ENCODE measurements around the gene SCG3. TPM values are rescaled to one million over a fixed set of nuclear protein-coding genes. Genes with fewer than 3 reads are reported as not detected.
A peak's percentile ranks its signal among the peaks of the same experiment; 100 is the strongest.
"Not testable (repeated sequence)": the region's sequence is repeated elsewhere in the genome, so short reads cannot be mapped to it uniquely, and the experiment has no call there.

Gene SCG3
- not detected for total RNA-seq
- not detected for polyA plus RNA-seq
- 0 reads per million in 6 experiments for total RNA-seq

DNA sequence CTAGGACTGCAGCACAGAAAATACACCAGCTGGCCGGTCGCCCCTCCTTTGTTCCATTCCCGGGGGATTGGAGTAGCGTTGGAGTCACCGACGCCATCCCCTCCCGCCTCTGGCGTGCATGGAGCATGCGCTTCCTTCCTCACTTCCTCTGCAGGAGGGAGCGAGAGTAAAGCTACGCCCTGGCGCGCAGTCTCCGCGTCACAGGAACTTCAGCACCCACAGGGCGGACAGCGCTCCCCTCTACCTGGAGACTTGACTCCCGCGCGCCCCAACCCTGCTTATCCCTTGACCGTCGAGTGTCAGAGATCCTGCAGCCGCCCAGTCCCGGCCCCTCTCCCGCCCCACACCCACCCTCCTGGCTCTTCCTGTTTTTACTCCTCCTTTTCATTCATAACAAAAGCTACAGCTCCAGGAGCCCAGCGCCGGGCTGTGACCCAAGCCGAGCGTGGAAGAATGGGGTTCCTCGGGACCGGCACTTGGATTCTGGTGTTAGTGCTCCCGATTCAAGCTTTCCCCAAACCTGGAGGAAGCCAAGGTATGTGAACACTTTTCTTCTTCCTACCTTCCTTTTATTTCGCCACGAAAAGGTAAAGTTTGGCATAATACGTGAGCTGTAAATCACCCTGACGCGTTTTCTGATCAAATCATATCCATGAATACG is at the start of gene SCG3:
Gene SCG3 (plus strand): TSS at position 201 of the 661 bp plus-strand sequence. CDS start 253 bp downstream, at position 454.
- Mint-ChIP-seq H3K9me3 (peaks cover 0 to 7% (median 0%) of the 10 kb centered on the region in 9 donors), H3K4me3 (no peak within 1 kb of the TSS), H3K27ac (no peak within 1 kb of the TSS), H3K36me3 (peaks cover 0 to 10% (median 2%) of the 10 kb centered on the region in 3 donors), H3K27me3 (peaks cover 29 to 46% (median 37%) of the 10 kb centered on the region in 5 donors), H3K4me1 (peaks cover 0 to 9% (median 2%) of the 10 kb centered on the region in 4 donors)
- POLR2A ChIA-PET = no interaction called here
- ATAC-seq = peak; percentile 59 to 70
- peak; percentile 12 to 76 (median 51) for DNase-seq

DNA sequence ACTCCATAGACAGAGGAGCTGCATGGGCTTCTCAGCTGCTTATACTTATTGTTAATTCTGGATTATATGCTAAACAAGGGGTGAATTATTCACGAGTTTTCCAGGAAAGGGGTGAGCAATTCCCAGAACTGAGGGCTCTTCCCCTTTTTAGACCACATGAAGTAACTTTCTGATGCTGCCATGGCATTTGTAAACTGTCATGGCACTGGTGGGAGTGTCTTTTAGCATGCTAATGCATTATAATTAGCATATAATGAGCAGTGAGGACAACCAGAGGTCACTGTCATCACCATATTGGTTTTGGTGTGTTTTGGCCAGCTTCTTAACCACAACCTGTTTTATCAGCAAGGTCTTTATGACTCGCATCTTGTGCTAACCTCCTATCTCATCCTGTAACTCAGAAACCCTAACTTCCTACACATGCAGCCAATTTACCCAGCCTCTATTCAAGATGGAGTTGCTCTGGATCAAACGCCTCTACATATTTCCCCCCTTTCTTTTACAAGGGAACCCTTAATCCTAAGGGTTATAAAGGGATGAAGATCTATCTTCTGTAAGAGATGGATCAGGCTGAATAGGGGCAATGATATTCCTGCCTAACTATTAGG is 46.6 kb upstream of the SCG3 start:
- no peaks in the 10 kb centered on the region for H3K36me3 Mint-ChIP-seq
- H3K27me3 Mint-ChIP-seq = peaks cover 0 to 8% (median 4%) of the 10 kb centered on the region in 5 donors
- H3K9me3 Mint-ChIP-seq = no peaks in the 10 kb centered on the region
- DNase-seq (no peak), ATAC-seq (no peak)
- no peak overlapping the region for H3K4me3 Mint-ChIP-seq
- H3K27ac Mint-ChIP-seq = no peak overlapping the region
- POLR2A ChIA-PET = no interaction called here
- H3K4me1 Mint-ChIP-seq = no peaks in the 10 kb centered on the region

DNA sequence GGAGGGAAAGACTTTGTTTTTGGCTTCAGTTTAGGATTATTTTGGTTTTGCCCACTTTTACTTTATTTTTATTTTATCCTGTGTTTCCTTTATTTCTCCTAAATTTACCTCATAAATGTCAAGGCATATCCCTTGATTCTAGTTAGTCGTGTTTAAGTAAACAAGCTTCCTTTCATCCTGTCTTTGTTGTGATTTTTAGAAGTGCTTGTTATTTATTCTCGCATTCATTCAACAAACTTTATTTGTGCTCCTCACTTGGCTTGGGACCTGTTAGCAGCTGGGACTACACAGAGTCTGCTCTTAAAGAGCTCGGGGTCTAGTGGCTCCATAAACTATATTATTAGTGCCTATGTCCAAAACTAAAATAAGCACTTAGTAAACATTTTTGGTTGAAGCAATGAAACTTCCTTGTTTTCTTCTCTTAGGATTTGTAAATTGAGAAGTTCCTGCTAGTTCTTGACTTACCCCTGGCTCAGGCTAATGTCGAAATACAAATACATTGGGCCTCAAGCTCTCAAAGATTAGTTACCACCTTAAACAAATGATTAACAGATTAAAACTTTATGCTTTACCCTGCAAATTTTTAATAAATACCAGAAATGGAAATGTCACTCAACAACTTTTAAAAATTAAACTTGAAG is 39.7 kb upstream of the SCG3 start:
- no peak overlapping the region for H3K4me3 Mint-ChIP-seq
- no peaks in the 10 kb centered on the region for H3K9me3 Mint-ChIP-seq
- H3K36me3 Mint-ChIP-seq = no peaks in the 10 kb centered on the region
- POLR2A ChIA-PET = no interaction called here
- no peak overlapping the region for H3K27ac Mint-ChIP-seq
- H3K4me1 Mint-ChIP-seq = no peaks in the 10 kb centered on the region
- DNase-seq (no peak), ATAC-seq (no peak)
- peaks cover 0 to 2% (median 0%) of the 10 kb centered on the region in 5 donors for H3K27me3 Mint-ChIP-seq

DNA sequence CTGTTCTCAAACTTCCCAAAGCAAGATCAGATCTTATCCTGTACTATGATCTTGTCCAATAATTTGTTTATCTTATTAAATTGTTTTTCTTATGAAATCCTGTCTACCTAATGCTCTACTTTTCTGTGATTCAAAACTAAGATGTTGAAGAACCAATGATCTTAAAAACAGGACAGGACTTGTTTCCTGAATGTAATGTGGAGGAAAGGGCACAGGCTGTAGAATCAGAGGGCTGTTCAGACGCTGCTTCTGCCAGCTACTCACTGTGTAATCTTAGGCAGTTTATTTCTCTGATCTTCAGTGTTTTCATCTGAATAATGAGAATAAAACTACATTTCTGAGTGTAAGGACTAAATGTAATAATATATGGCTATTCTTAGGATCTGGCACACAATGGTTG is 38.6 kb upstream of the SCG3 start:
- H3K4me1 Mint-ChIP-seq = no peaks in the 10 kb centered on the region
- ATAC-seq (no peak), DNase-seq (no peak)
- POLR2A ChIA-PET = interaction anchor here (0.7 kb wide), 1 partner anchor 200 kb away, joined by 3 read pairs; no protein-coding TSS in a partner anchor
- no peaks in the 10 kb centered on the region for H3K9me3 Mint-ChIP-seq
- H3K36me3 Mint-ChIP-seq = no peaks in the 10 kb centered on the region
- H3K27me3 Mint-ChIP-seq = peaks cover 0 to 2% (median 0%) of the 10 kb centered on the region in 5 donors
- H3K27ac Mint-ChIP-seq = no peak overlapping the region
- no peak overlapping the region for H3K4me3 Mint-ChIP-seq

DNA sequence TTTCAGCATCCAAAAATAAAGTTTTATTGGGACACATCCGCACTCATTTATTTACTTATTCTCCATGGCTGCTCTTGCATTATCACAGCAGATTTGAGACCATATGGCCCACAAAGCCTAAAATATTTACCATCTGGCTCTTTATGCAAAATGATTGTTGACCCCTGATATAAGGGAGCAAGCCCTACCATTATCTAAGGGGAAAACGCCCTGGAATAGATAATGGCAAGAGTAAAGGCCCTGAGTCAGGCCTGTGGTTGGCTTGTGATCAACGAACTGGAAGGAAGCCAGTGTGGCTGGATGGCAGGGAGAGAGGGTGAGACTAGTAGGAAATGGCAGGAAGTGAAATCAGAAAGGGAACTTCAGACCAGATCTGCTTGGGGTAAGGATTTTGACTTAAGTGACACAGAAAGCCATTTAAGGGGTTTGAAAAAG is 34.2 kb upstream of the SCG3 start:
- Mint-ChIP-seq H3K4me3 (no peak overlapping the region), H3K36me3 (no peaks in the 10 kb centered on the region), H3K27ac (no peak overlapping the region), H3K4me1 (no peaks in the 10 kb centered on the region), H3K9me3 (no peaks in the 10 kb centered on the region), H3K27me3 (peaks cover 0 to 4% (median 0%) of the 10 kb centered on the region in 5 donors)
- DNase-seq (no peak), ATAC-seq (no peak)
- POLR2A ChIA-PET = no interaction called here

DNA sequence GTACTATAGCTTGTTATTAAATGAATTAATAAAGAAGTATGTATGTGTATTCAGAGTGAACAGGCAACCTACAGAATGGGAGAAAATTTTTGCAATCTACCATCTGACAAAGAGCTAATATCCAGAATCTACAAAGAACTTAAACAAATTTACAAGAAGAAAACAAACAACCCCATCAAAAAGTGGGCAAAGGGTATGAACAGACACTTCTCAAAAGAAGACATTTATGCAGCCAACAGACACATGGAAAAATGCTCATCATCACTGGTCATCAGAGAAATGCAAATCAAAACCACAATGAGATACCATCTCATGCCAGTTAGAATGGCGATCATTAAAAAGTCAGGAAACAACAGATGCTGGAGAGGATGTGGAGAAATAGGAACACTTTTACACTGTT is 33.2 kb upstream of the SCG3 start:
- H3K4me1 Mint-ChIP-seq, H3K4me3 Mint-ChIP-seq, H3K27me3 Mint-ChIP-seq, H3K9me3 Mint-ChIP-seq, POLR2A ChIA-PET, DNase-seq, H3K27ac Mint-ChIP-seq, H3K36me3 Mint-ChIP-seq, ATAC-seq: not testable (repeated sequence)

DNA sequence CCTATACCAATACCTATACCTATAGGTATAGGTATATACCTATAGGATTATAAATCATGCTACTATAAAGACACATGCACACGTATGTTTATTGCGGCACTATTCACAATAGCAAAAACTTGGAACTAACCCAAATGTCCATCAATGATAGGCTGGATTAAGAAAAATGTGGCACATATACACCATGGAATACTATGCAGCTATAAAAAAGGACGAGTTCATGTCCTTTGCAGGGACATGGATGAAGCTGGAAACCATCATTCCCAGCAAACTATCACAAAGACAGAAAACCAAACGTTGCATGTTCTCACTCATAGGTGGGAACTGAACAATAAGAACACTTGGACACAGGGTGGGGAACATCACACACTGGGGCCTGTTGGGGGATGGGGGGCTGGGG is 32.7 kb upstream of the SCG3 start:
- POLR2A ChIA-PET, DNase-seq, H3K9me3 Mint-ChIP-seq, H3K27me3 Mint-ChIP-seq, H3K4me1 Mint-ChIP-seq, ATAC-seq, H3K36me3 Mint-ChIP-seq, H3K4me3 Mint-ChIP-seq, H3K27ac Mint-ChIP-seq: not testable (repeated sequence)

DNA sequence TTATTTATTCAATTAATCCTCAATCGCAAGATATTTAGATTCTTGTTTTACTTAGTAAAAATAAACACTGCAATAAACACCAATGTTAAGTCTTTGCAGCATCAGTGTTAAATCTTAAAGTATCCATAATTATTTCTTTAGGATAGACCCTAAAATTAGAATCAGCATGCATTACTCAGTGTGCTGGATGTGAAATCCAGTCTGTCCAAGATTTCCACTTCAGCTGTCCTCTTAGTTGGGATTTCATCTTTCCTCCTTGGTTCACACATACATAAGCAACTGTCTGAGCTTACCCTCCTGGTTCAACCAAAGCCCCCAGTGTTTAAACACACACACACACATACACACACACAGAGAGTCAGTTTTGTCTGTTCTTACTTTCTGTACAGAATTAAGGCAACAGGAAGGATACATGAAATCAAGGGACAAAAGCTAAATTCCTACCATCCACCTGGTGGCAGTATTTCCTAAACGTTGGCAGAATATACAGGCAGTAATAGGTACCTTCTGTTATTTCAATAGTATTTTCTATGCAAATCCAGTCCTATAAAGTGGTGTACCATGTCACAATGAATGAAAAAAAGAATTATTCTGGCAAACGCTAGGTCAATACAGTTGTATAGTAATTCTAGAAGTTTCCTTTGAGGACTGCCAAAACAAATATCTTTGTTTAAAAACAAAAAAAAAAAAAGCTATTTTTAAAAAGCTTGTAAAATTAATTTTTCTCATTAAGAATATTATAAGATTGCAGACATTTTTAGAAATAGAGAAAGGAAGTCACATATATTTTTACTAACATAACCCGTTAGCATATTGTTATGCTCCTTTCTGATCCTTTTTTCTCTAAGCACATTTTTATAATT is 31.4 kb upstream of the SCG3 start:
- Mint-ChIP-seq H3K9me3 (no peaks in the 10 kb centered on the region), H3K36me3 (no peaks in the 10 kb centered on the region), H3K27ac (no peak overlapping the region), H3K4me3 (no peak overlapping the region), H3K27me3 (peaks cover 0 to 4% (median 0%) of the 10 kb centered on the region in 5 donors), H3K4me1 (no peaks in the 10 kb centered on the region)
- POLR2A ChIA-PET = interaction anchor here (0.6 to 1.3 kb wide), 8 partner anchors 27 to 577 kb away, joined by 3 to 12 read pairs (median 4); partner anchors contain the start of genes DMXL2 and LYSMD2
- peak in 9 of 10 donors; percentile 24 to 76 (median 55) for DNase-seq
- peak; percentile 86 to 89 for ATAC-seq

DNA sequence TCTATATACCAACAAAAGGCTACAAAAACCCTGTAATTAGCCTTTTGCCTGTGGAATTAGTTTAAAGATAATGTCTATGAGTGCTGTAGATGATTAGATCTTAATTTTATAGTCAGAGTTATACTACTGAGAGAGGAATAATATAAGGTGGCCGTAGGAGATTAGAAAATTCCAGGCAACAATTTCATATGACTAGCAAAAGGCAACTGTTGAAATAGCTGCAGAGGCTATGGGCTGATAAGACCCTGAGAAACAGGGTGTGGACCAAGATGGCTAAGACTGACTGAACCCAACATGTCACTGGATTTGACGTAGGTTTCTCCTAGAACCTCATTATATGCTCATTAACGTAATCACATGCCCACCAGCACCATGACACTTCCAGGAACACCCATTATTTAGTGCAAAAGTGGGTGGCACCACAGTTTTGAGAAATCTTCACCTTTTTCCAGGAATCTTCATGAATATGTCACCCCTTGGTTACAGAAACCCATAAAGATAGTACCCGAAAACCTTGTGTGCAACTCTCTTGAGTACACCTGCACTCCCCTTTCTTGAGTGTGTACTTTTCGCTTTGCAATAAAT is 29.1 kb upstream of the SCG3 start:
- Mint-ChIP-seq H3K9me3 (no peaks in the 10 kb centered on the region), H3K36me3 (no peaks in the 10 kb centered on the region), H3K27ac (no peak overlapping the region), H3K4me3 (no peak overlapping the region), H3K4me1 (no peaks in the 10 kb centered on the region), H3K27me3 (peaks cover 0 to 7% (median 0%) of the 10 kb centered on the region in 5 donors)
- DNase-seq = no peak
- POLR2A ChIA-PET = no interaction called here
- ATAC-seq = no peak

DNA sequence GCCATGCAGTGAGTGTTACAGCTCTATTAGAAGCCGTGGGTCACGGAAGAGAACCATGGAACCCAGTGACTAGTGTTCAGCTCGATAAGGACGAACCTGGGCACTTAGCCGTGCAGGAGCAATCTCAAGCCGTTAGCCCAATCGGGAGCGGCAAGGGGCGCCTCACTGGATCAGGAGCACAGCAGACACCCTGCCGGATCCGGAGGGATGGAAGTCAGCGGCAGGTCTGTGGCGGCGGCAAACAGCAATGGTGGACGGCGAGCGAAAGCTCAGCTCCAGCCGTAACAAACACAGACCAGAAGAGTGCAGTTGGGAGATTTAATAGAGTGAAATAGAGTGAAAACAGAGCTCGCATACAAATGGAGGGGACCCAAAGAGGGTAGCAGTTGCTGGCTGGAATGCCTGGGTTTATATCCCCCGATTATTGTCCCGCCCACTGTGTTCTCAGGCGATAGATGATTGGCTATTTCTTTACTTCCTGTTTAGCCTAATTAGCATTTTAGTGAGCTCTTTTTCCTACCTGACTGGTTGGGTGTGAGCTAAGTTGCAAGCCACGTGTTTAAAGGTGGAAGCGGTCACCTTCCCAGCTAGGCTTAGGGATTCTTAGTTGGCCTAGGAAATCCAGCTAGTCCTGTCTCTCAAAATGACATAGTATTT is 25.8 kb upstream of the SCG3 start:
- H3K4me3 Mint-ChIP-seq, H3K27me3 Mint-ChIP-seq, H3K36me3 Mint-ChIP-seq, DNase-seq, H3K27ac Mint-ChIP-seq, ATAC-seq, H3K4me1 Mint-ChIP-seq, POLR2A ChIA-PET, H3K9me3 Mint-ChIP-seq: not testable (repeated sequence)

DNA sequence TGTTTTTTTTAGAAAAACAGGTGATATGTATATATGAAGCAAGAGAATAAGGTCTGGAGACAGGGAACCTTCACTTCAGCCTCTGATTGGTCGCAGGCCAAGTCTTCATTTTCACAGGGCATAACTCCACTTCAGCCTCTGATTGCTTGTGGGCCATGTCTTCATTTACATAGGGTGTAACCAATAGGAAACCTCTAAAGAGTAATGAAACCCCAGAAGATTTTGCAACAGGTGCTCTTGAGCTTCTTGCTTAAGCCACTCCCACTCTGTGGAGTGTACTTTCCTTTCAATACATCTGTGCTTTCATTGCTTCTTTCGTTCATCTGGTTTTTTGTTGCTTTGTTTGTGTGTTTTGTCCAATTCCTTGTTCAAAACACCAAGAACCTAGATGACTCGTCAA is 22.6 kb upstream of the SCG3 start:
- H3K36me3 Mint-ChIP-seq = no peaks in the 10 kb centered on the region
- H3K4me3 Mint-ChIP-seq = no peak overlapping the region

DNA sequence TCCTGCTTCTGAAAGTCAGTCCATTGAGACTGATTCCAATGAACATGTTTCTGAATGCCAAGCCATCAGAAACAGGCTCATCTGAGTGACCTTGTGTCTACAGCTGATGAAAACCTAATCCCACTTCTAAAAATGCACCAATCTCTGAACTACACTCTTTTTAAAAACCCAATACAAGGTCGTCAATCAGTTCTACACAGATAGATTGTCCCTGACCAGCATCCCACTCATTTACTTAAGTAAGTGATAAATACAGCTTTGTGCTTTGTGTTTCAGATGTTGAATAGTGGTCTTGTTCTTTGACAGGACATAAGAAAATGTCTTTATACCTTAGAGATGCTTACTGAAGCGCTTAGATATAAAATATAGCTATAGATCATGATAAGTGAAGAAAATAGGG is 20.2 kb upstream of the SCG3 start:
- no peaks in the 10 kb centered on the region for H3K4me1 Mint-ChIP-seq
- no peak overlapping the region for H3K4me3 Mint-ChIP-seq
- no peak for ATAC-seq
- H3K27me3 Mint-ChIP-seq = peaks cover 0 to 5% (median 0%) of the 10 kb centered on the region in 5 donors
- no peaks in the 10 kb centered on the region for H3K9me3 Mint-ChIP-seq
- H3K27ac Mint-ChIP-seq = no peak overlapping the region
- POLR2A ChIA-PET = no interaction called here
- no peak for DNase-seq
- no peaks in the 10 kb centered on the region for H3K36me3 Mint-ChIP-seq

More for the DNA sequence above, 22.6 kb upstream of the SCG3 start:
- no peaks in the 10 kb centered on the region for H3K4me1 Mint-ChIP-seq
- H3K9me3 Mint-ChIP-seq = no peaks in the 10 kb centered on the region
- peak overlapping the region in 1 of 10 donors; percentile 49 for H3K27ac Mint-ChIP-seq
- no peak for ATAC-seq
- POLR2A ChIA-PET = no interaction called here
- peaks cover 0 to 3% (median 0%) of the 10 kb centered on the region in 5 donors for H3K27me3 Mint-ChIP-seq
- DNase-seq = no peak
